Neural progenitor cell (in vitro differentiated cells): Measurements from ENCODE around the gene ITLN2. TPM values are rescaled to one million over a fixed set of nuclear protein-coding genes. Genes with fewer than 3 reads are reported as not detected.

ENCODE experiments used
- DNase-seq: peaks from one replicate; pipeline ENCODE4 v3.0.0-alpha.2; 2016; ENCODE audit warnings: low spot score
- H2AFZ ChIP-seq: fragments of 200-600 bp; sonication (generic); replicated peaks from 2 replicates; pipeline ENCODE4 v1.6.1; 2016; ENCODE audit warnings: antibody characterized with exemption
- H3F3A ChIP-seq: fragments of 200-600 bp; sonication (generic); 2 replicates; pipeline ENCODE4 v1.6.1; 2016; ENCODE audit warnings: antibody characterized with exemption, low read depth
- H3K27ac ChIP-seq: fragments of 200-600 bp; sonication (generic); 2 replicates; pipeline ENCODE4 v1.5.1; 2016; ENCODE audit warnings: mild to moderate bottlenecking
- H3K27me3 ChIP-seq: fragments of 200-600 bp; sonication (generic); 2 replicates; pipeline ENCODE4 v1.6.1; 2016; ENCODE audit warnings: mild to moderate bottlenecking, moderate library complexity
- H3K36me3 ChIP-seq: fragments of 200-600 bp; sonication (generic); 2 replicates; pipeline ENCODE4 v1.5.1; 2016
- H3K4me1 ChIP-seq: fragments of 200-600 bp; sonication (generic); 2 replicates; pipeline ENCODE4 v1.6.1; 2016; ENCODE audit warnings: mixed run types
- H3K4me2 ChIP-seq: fragments of 200-600 bp; sonication (generic); 2 replicates; pipeline ENCODE4 v1.6.1; 2016
- H3K4me3 ChIP-seq: fragments of 200-600 bp; sonication (generic); 2 replicates; pipeline ENCODE4 v1.5.1; 2016
- H3K79me2 ChIP-seq: fragments of 200-600 bp; sonication (generic); 2 replicates; pipeline ENCODE4 v1.6.1; 2016; ENCODE audit warnings: low read depth
- H3K9ac ChIP-seq: fragments of 200-600 bp; sonication (generic); 2 replicates; pipeline ENCODE4 v1.6.1; 2016
- H3K9me3 ChIP-seq: fragments of 200-600 bp; sonication (generic); 2 replicates; pipeline ENCODE4 v1.5.1; 2016; ENCODE audit warnings: low read depth
- H4K20me1 ChIP-seq: fragments of 200-600 bp; sonication (generic); 2 replicates; pipeline ENCODE4 v1.6.1; 2016; ENCODE audit warnings: low read depth
- H3K27ac Mint-ChIP-seq: 3 replicates; pipeline ENCODE4 v1.8.0; 2021; ENCODE audit warnings: mixed read lengths
- H3K27me3 Mint-ChIP-seq: 2 replicates; pipeline ENCODE4 v1.8.0; 2022; ENCODE audit warnings: low read depth, mild to moderate bottlenecking, inconsistent platforms, moderate library complexity, mixed read lengths; ENCODE audit not compliant: insufficient read depth
- H3K36me3 Mint-ChIP-seq: 3 replicates; pipeline ENCODE4 v1.8.0; 2021; ENCODE audit warnings: mixed read lengths
- H3K4me1 Mint-ChIP-seq: 3 replicates; pipeline ENCODE4 v1.8.0; 2021; ENCODE audit warnings: mixed read lengths
- H3K4me3 Mint-ChIP-seq: 3 replicates; pipeline ENCODE4 v1.8.0; 2021; ENCODE audit warnings: mild to moderate bottlenecking, moderate library complexity, mixed read lengths
- H3K9me3 Mint-ChIP-seq: 3 replicates; pipeline ENCODE4 v1.8.0; 2020; ENCODE audit warnings: mixed read lengths
- EZH2 ChIP-seq: fragments of 200-600 bp; sonication (generic); IDR thresholded peaks from 2 replicates; pipeline ENCODE4 v1.6.1; 2017; ENCODE audit warnings: antibody characterized with exemption, mild to moderate bottlenecking, moderate library complexity
- EZH2phosphoT487 ChIP-seq: fragments of 200-600 bp; sonication (generic); IDR thresholded peaks from 2 replicates; pipeline ENCODE4 v1.6.1; 2017; ENCODE audit warnings: antibody characterized with exemption
- total RNA-seq: library from RNA; depleted of rRNA; stranded (reverse); fragments of >200 nt; gene quantifications from 2 replicates; pipeline ENCODE4 v1.2.3, GENCODE V29; 2015; ENCODE audit warnings: low replicate concordance
- TF ChIP-seq, protein P1 (sequence below): fragments of 200-600 bp; sonication (generic); IDR thresholded peaks from 2 replicates; pipeline ENCODE4 v1.5.1; 2017; ENCODE audit warnings: antibody characterized with exemption, mild to moderate bottlenecking

Gene ITLN2
- total RNA-seq, 1 donor from 2014 or later, result not detected

DNA sequence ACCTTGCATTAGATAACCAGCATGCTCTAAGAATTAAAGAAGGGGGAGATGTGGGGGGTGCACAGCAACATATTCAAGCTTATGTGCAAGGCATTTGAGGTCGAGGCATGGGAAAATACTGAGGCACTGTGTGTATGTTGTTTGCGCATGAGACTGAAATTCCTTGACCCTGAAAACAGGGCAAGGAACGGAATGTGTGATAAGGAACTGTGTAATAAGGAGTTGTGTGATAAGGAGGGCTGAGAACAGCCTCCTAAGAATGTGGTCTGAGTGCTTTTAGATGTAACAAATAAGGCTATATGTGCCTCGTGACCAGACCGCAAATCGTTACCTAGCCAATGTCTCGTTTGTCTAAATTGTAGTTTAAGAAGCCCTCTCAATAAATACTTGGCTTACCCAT lies 43.2 kb downstream of the ITLN2 start:
- H3K4me1 ChIP-seq, result no peaks in the 10 kb centered on the region

DNA sequence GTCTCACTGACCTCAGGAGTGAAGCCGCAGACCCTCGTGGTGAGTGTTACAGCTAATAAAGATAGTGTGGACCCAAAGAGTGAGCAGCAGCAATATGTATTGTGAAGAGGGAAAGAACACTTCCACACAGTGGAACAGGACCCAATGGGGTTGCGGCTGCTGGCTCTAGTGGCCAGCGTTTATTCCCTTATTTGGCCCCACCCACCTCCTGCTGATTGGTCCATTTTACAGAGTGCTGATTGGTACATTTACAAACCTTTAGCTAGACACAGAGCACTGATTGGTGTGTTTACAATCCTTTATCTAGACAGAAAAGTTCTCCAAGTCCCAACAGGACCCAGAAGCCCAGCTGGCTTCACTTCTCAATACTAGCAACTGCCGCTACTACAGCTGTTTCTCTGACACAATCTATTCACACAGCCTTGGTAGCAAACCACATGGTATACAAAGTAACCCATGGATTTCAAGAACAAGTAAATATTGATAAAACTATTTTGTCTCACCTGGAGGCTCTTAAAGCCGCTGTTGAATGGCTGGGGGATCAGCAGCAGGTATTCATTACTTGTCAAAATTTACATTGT lies 44.3 kb downstream of the ITLN2 start:
- H4K20me1 ChIP-seq, result no peaks in the 10 kb centered on the region
- H3K27me3 Mint-ChIP-seq, result peaks cover 3% of the 10 kb centered on the region
- H3K27ac ChIP-seq, result no peak overlapping the region
- TF ChIP-seq EZH2phosphoT487 (no peak), EZH2 (no peak)
- H3K4me1 Mint-ChIP-seq, result peaks cover 4% of the 10 kb centered on the region
- no peaks in the 10 kb centered on the region for H3K79me2 ChIP-seq
- H3K36me3 Mint-ChIP-seq, result no peaks in the 10 kb centered on the region
- no peaks in the 10 kb centered on the region for H3F3A ChIP-seq
- no peak overlapping the region for H3K4me3 ChIP-seq
- H3K9me3 ChIP-seq, result no peaks in the 10 kb centered on the region
- H3K9ac ChIP-seq, result no peak overlapping the region
- H3K4me1 ChIP-seq, result no peaks in the 10 kb centered on the region
- H3K27me3 ChIP-seq, result no peaks in the 10 kb centered on the region
- H3K9me3 Mint-ChIP-seq, result no peaks in the 10 kb centered on the region
- no peaks in the 10 kb centered on the region for H3K36me3 ChIP-seq
- no peak for DNase-seq
- no peak overlapping the region for H3K4me2 ChIP-seq
- no peak overlapping the region for H2AFZ ChIP-seq
- H3K4me3 Mint-ChIP-seq, result no peak overlapping the region
- no peak overlapping the region for H3K27ac Mint-ChIP-seq

More for the DNA sequence above, 43.2 kb downstream of the ITLN2 start:
- Histone ChIP-seq H3K79me2 (no peaks in the 10 kb centered on the region), H2AFZ (peak overlapping the region; percentile 38), H3K27me3 (no peaks in the 10 kb centered on the region), H4K20me1 (no peaks in the 10 kb centered on the region), H3K9ac (no peak overlapping the region), H3K36me3 (no peaks in the 10 kb centered on the region), H3K4me2 (no peak overlapping the region), H3K4me3 (no peak overlapping the region), H3K9me3 (no peaks in the 10 kb centered on the region), H3K27ac (no peak overlapping the region), H3F3A (no peaks in the 10 kb centered on the region)
- Mint-ChIP-seq H3K9me3 (no peaks in the 10 kb centered on the region), H3K4me1 (peaks cover 4% of the 10 kb centered on the region), H3K4me3 (no peak overlapping the region), H3K36me3 (no peaks in the 10 kb centered on the region), H3K27me3 (peaks cover 3% of the 10 kb centered on the region), H3K27ac (no peak overlapping the region)
- TF ChIP-seq EZH2phosphoT487 (no peak), EZH2 (no peak)
- TF ChIP-seq, protein P1, sequence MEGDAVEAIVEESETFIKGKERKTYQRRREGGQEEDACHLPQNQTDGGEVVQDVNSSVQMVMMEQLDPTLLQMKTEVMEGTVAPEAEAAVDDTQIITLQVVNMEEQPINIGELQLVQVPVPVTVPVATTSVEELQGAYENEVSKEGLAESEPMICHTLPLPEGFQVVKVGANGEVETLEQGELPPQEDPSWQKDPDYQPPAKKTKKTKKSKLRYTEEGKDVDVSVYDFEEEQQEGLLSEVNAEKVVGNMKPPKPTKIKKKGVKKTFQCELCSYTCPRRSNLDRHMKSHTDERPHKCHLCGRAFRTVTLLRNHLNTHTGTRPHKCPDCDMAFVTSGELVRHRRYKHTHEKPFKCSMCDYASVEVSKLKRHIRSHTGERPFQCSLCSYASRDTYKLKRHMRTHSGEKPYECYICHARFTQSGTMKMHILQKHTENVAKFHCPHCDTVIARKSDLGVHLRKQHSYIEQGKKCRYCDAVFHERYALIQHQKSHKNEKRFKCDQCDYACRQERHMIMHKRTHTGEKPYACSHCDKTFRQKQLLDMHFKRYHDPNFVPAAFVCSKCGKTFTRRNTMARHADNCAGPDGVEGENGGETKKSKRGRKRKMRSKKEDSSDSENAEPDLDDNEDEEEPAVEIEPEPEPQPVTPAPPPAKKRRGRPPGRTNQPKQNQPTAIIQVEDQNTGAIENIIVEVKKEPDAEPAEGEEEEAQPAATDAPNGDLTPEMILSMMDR, result no peak
- DNase-seq, result no peak

DNA sequence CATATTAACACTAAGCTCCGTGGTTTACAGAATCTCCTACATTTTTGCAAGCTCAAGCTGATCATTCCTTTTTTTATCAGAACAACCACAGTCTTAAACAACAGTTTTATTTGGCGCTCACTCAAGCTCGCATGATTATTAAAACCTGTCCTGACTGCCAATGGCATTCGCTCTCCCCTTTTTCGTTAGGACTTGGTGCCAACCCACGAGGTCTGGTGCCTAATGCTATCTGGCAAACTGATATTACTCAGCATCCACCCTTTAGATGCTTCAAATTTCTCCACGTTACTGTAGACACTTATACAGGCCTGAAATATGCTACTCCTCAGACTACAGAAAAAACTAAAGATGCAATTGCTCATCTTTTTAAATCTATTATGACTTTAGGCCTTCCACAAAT lies 46.6 kb downstream of the ITLN2 start:
- H3K9me3 Mint-ChIP-seq, result no peaks in the 10 kb centered on the region
- no peaks in the 10 kb centered on the region for H3K9me3 ChIP-seq
- H3K27ac Mint-ChIP-seq, result no peak overlapping the region
- H3F3A ChIP-seq, result no peaks in the 10 kb centered on the region
- no peak for DNase-seq
- H3K27me3 Mint-ChIP-seq, result peaks cover 3% of the 10 kb centered on the region
- no peak overlapping the region for H3K4me3 Mint-ChIP-seq
- no peaks in the 10 kb centered on the region for H3K4me1 Mint-ChIP-seq
- H4K20me1 ChIP-seq, result no peaks in the 10 kb centered on the region
- no peak overlapping the region for H3K27ac ChIP-seq
- H3K79me2 ChIP-seq, result no peaks in the 10 kb centered on the region
- H3K27me3 ChIP-seq, result no peaks in the 10 kb centered on the region
- TF ChIP-seq EZH2phosphoT487 (no peak), EZH2 (no peak)
- TF ChIP-seq, protein P1, result no peak
- H3K4me2 ChIP-seq, result no peak overlapping the region
- H3K36me3 Mint-ChIP-seq, result no peaks in the 10 kb centered on the region
- no peak overlapping the region for H2AFZ ChIP-seq
- no peaks in the 10 kb centered on the region for H3K4me1 ChIP-seq
- no peak overlapping the region for H3K9ac ChIP-seq
- H3K36me3 ChIP-seq, result no peaks in the 10 kb centered on the region
- no peak overlapping the region for H3K4me3 ChIP-seq

GRCh38 chr1:160905617-160905989 lies 49.0 kb downstream of the ITLN2 start:
- Histone ChIP-seq H3K36me3 (no peaks in the 10 kb centered on the region), H3K4me3 (no peak overlapping the region), H4K20me1 (no peaks in the 10 kb centered on the region), H3K9ac (no peak overlapping the region), H2AFZ (no peak overlapping the region), H3F3A (no peaks in the 10 kb centered on the region), H3K27me3 (no peaks in the 10 kb centered on the region), H3K9me3 (no peaks in the 10 kb centered on the region), H3K79me2 (no peaks in the 10 kb centered on the region), H3K4me1 (no peaks in the 10 kb centered on the region), H3K27ac (no peak overlapping the region), H3K4me2 (no peak overlapping the region)
- peaks cover 5% of the 10 kb centered on the region for H3K27me3 Mint-ChIP-seq
- H3K27ac Mint-ChIP-seq, result no peak overlapping the region
- no peak for TF ChIP-seq EZH2
- TF ChIP-seq, protein P1, result no peak
- TF ChIP-seq EZH2phosphoT487, result no peak
- H3K36me3 Mint-ChIP-seq, result no peaks in the 10 kb centered on the region
- no peaks in the 10 kb centered on the region for H3K4me1 Mint-ChIP-seq
- H3K9me3 Mint-ChIP-seq, result no peaks in the 10 kb centered on the region
- H3K4me3 Mint-ChIP-seq, result no peak overlapping the region
- no peak for DNase-seq
